Ascending aorta (tissue), 2 donors: ENCODE data around the gene BEST1. TPM values are rescaled to one million over a fixed set of nuclear protein-coding genes. Genes with fewer than 3 reads are reported as not detected.

ENCODE experiments used
- DNase-seq, 2 donors: peaks; one replicate each; pipeline ENCODE4 v3.0.0-alpha.2; 2019; ENCODE audit warnings: low spot score in 2 of 2
- H3K27ac ChIP-seq, 2 donors: fragments of 200-600 bp; sonication (generic); one replicate each; pipeline ENCODE4 v1.5.1; 2016 to 2017; ENCODE audit warnings: mild to moderate bottlenecking in 1 of 2
- H3K27me3 ChIP-seq: fragments of 200-600 bp; sonication (generic); one replicate; pipeline ENCODE4 v1.5.1; 2017
- H3K36me3 ChIP-seq, 2 donors: fragments of 200-600 bp; sonication (generic); one replicate each; pipeline ENCODE4 v1.5.1; 2016
- H3K4me1 ChIP-seq, 2 donors: fragments of 200-600 bp; sonication (generic); one replicate each; pipeline ENCODE4 v1.5.1; 2016 to 2017; ENCODE audit warnings: mild to moderate bottlenecking in 1 of 2
- H3K4me3 ChIP-seq, 2 donors: fragments of 200-600 bp; sonication (generic); one replicate each; pipeline ENCODE4 v1.5.1; 2016 to 2017; ENCODE audit warnings: mild to moderate bottlenecking in 1 of 2
- H3K9me3 ChIP-seq, 2 donors: fragments of 200-600 bp; sonication (generic); one replicate each; pipeline ENCODE4 v1.5.1; 2016
- intact Hi-C: fragments of 100-400 bp; cut with DNase I; formaldehyde crosslinking; loops from one replicate; pipeline ENCODE4 v1.15.1; 2023
- total RNA-seq: library from RNA; depleted of rRNA; stranded (reverse); fragments of >200 nt; gene quantifications from one replicate; pipeline ENCODE4 v1.1.0, GENCODE V29; 2016
- TF ChIP-seq, protein P1 (sequence below), 3 experiments: fragments of 200-600 bp in 2 of 3; fragments of 450-650 bp in 1 of 3; sonication (generic) in 2 of 3; IDR thresholded peaks; one replicate each; pipeline ENCODE4 v1.5.1; 2016 to 2019; ENCODE audit warnings: antibody characterized with exemption in 3 of 3, mild to moderate bottlenecking in 1 of 3, moderate library complexity in 1 of 3

Gene BEST1
- total RNA-seq, 1 donor from 2014 or later: 30.9 TPM

DNA sequence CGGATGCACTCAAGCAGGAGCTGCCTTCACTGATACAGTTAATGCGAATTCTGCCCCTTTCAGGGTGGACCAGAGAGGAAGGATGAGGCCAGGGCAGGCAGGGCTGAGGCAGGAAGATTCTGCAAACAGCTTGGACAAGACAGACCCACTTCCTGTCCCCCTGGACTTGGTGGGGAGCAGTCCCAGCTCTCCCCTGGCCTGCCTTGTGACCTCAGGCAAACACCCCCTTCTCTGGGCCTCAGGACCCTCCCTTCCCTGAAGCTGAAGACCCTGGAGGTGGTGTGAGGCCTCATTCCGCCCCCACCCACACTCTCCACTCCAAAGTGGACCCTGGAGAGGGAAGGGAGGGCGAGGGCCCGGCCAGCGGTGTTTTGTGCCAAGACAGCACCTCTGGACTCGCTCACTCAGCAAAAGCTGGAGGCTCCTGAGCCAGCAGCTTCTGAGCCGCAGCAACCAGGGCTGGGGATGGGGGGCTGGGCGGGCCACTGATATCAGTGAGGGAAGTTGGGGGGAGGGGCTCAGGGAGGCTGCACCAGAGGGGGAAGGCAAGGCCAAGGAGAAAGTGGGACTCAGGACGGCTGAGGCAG lies 41.3 kb upstream of the BEST1 start:
- DNase-seq: no peak
- Histone ChIP-seq H3K9me3 (no peaks in the 10 kb centered on the region), H3K27me3 (no peaks in the 10 kb centered on the region), H3K4me1 (peaks cover 0 to 6% of the 10 kb centered on the region in 2 donors), H3K36me3 (peaks cover 14 to 35% of the 10 kb centered on the region in 2 donors), H3K27ac (peak overlapping the region in 1 of 2 donors; percentile 11), H3K4me3 (no peak overlapping the region)
- TF ChIP-seq, protein P1, sequence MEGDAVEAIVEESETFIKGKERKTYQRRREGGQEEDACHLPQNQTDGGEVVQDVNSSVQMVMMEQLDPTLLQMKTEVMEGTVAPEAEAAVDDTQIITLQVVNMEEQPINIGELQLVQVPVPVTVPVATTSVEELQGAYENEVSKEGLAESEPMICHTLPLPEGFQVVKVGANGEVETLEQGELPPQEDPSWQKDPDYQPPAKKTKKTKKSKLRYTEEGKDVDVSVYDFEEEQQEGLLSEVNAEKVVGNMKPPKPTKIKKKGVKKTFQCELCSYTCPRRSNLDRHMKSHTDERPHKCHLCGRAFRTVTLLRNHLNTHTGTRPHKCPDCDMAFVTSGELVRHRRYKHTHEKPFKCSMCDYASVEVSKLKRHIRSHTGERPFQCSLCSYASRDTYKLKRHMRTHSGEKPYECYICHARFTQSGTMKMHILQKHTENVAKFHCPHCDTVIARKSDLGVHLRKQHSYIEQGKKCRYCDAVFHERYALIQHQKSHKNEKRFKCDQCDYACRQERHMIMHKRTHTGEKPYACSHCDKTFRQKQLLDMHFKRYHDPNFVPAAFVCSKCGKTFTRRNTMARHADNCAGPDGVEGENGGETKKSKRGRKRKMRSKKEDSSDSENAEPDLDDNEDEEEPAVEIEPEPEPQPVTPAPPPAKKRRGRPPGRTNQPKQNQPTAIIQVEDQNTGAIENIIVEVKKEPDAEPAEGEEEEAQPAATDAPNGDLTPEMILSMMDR (IDR thresholded peaks at IDR 0.05): no peak
- intact Hi-C loops: no loop called here

DNA sequence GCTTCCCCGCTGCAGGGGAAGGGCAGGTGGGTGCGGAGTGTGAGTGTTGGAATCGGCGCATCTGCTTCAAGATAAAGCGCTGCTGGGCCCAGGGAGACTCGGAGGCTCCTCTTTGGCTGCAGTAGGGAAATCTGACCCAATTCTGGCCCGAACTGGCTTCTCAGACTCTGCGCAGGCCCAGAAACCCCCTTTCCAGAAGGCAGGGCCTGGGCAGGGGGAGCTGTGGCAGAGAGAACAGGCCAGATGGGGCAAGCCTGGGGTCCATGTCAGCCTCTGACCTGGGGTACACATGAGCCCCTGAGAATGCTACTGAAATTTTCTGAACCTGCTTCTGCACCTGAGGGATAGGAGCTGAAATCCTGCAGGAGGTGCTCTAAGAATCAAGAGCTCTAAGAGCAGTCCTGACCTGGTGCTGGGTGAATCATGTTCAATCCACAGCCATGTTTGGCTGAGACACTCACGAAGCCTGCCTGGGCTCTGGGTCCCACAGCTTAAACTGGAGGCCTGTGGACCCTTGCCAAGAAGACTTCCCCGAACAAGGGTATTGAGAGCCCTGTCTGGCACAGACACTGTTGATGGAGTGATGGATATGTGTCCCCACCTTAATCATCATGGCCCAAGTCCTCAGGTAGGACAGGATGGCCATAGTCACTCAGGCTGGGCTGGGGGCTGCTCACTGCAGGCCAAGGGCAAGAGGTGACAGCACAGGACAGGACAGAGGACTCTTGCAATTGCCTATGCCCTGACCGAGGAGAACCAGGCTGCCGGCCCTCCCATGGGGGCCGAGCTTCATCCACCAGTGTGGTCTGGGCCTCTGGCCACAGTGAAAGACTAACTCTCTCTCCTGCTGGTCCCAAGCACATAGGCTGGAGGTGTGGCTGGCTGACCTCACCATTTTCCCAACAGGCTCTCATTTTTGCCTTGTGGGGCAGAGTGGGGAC lies 39.7 kb upstream of the BEST1 start:
- TF ChIP-seq, protein P1 (IDR thresholded peaks at IDR 0.05): no peak
- H3K27me3 ChIP-seq: no peaks in the 10 kb centered on the region
- intact Hi-C loops: no loop called here
- DNase-seq: peak in 1 of 2 donors; percentile 60
- no peak overlapping the region for H3K4me3 ChIP-seq
- H3K27ac ChIP-seq: no peak overlapping the region
- peaks cover 14 to 21% of the 10 kb centered on the region in 2 donors for H3K36me3 ChIP-seq
- H3K9me3 ChIP-seq: no peaks in the 10 kb centered on the region
- peaks cover 0 to 6% of the 10 kb centered on the region in 2 donors for H3K4me1 ChIP-seq

DNA sequence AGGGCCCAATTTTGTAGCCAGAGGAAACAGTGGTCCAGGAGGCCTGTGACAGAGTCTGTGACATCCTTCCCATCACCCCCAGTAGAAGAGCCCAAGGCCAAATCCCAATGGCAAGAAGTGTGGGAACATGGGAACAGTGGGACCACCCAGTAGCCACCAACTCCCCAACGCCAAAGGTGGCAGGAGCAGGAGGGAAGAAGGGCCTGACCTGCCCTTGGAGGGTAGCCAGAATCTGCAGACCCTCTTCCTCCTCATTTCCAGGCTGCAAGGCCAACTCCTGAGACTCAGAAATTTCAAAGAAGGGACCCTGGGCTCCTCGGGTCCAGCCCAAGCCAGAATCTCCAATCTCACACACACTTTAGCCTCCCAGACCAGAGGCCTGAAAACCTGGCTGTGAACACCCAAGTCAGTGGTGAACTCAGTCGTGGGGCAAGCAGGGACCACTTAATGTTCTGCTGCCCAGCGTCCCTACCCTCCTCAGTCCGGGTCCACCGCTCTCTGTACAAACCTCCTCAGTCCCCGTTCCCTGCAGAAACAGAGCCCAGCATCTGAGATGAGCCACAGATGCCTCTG lies 38.9 kb upstream of the BEST1 start:
- intact Hi-C loops: no loop called here
- DNase-seq: peak in 1 of 2 donors; percentile 44
- Histone ChIP-seq H3K9me3 (no peaks in the 10 kb centered on the region), H3K4me1 (peaks cover 0 to 6% of the 10 kb centered on the region in 2 donors), H3K27ac (no peak overlapping the region), H3K27me3 (no peaks in the 10 kb centered on the region), H3K4me3 (no peak overlapping the region), H3K36me3 (peaks cover 10 to 13% of the 10 kb centered on the region in 2 donors)
- TF ChIP-seq, protein P1 (IDR thresholded peaks at IDR 0.05): no peak

DNA sequence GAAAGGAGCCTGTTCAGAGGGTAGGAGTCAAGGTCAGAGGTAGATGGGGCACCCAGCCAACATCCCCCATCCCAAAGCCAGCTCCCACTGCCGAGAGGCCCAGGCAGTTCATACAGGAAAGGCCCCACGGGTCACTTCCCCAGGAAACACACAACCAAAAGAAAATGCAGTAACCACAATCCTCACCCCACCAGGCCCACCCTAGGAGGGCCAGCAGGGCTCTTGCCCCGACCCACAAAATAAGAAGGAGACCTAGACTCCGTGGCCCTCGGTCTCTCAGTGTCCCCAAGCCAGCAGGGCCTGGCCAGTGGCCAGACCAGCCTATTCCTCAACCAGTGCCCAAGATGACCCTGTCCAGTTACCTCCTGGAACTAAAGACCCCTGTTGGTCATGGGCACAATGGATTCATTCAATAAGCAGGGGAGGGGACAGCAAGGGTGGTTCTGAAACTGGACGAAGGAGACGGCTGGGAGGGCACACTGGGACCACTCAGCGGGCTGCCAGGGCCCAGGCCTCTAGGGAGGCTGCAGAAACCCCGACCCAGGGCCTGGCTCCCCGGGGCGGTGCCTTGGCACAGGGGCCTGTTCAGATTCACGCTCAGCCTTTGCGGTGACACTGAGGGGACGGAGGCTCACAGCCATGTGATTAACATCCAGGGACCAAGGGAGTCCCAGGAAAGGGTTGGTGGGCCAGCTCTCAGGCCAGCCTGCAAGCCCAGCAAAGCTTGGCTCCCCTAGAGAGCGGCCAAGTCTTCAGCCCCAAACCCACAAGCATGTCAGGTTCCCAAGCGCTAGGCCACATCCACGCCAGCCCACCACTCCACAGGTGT lies 38.2 kb upstream of the BEST1 start:
- peak in 1 of 2 donors; percentile 64 for DNase-seq
- intact Hi-C loops: no loop called here
- TF ChIP-seq, protein P1 (IDR thresholded peaks at IDR 0.05): no peak
- H3K4me3 ChIP-seq: no peak overlapping the region
- H3K27me3 ChIP-seq: no peaks in the 10 kb centered on the region
- no peak overlapping the region for H3K27ac ChIP-seq
- H3K9me3 ChIP-seq: no peaks in the 10 kb centered on the region
- H3K36me3 ChIP-seq: peaks cover 3 to 6% of the 10 kb centered on the region in 2 donors
- peaks cover 2 to 6% of the 10 kb centered on the region in 2 donors for H3K4me1 ChIP-seq

DNA sequence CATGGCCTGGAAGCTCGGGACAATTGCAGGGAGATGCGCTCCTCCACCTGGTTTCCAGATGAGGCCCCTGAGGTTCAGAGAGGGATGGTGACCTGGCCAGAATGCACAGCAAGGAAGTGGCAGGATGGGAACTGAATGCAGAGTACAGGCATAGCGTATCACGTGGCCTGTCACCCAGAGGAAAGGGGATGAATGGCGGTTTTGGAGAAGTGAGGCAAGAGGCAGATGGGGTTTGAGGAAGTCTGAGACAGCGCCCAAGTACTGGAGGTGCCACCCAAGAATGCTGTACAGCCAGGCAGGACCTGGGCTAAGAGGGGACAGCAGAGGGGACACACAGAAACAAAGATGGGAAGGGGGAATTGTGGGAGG lies 37.6 kb upstream of the BEST1 start:
- no peaks in the 10 kb centered on the region for H3K27me3 ChIP-seq
- no peak overlapping the region for H3K27ac ChIP-seq
- H3K4me3 ChIP-seq: no peak overlapping the region
- peak in 1 of 2 donors; percentile 68 for DNase-seq
- TF ChIP-seq, protein P1 (IDR thresholded peaks at IDR 0.05): no peak
- intact Hi-C loops: no loop called here
- no peaks in the 10 kb centered on the region for H3K9me3 ChIP-seq
- peaks cover 3 to 6% of the 10 kb centered on the region in 2 donors for H3K4me1 ChIP-seq
- H3K36me3 ChIP-seq: peaks cover 0 to under 1% of the 10 kb centered on the region in 2 donors
